ENCODE results near the gene GALNT14. TPM values are rescaled to one million over a fixed set of nuclear protein-coding genes. Genes with fewer than 3 reads are reported as not detected.

The GALNT14 gene
- total and polyA plus RNA-seq, 12 donors, result 0.39 to 8.9 (median 1.7) TPM; not detected in 2

DNA sequence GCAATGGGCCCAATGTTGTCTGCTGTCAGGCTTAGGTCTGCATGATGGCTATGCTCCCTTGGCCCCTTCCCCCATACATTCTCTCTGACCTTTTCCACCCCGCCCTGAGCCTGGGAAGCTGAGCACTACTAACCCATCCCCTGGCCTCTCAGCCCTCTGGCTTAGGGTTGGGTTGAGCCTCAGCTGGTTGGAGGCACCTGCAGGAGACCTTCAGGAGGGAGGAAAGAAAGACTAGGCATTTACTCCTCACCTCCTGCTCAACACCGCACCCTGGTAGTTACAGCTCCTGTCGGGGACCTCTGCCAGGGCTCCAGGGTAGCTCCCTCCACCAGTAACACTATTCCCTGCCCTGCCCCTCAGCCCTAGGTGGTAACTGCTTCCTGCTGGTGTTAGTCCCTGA lies 80.5 kb downstream of the GALNT14 start:
- DNase-seq, result no peak
- 71 to 92% (median 87%) methylated on average over 2 to 3 of the region's 3 CpGs for WGBS, 4 donors
- Histone ChIP-seq H3K4me1 (replicated peaks in 1 of 2) (no peaks in the 10 kb centered on the region), H3K27me3 (no peaks in the 10 kb centered on the region), H3K9me3 (replicated peaks in 1 of 3) (no peaks in the 10 kb centered on the region), H3K36me3 (replicated peaks in 1 of 2) (no peaks in the 10 kb centered on the region), H3K4me3 (no peak overlapping the region), H3K27ac (no peak overlapping the region)
- no peak for TF ChIP-seq POLR2A (IDR thresholded peaks at IDR 0.05)
- TF ChIP-seq CTCF (IDR thresholded peaks at IDR 0.05), result no peak
- intact Hi-C loops (cut with DNase I), result no loop called here

DNA sequence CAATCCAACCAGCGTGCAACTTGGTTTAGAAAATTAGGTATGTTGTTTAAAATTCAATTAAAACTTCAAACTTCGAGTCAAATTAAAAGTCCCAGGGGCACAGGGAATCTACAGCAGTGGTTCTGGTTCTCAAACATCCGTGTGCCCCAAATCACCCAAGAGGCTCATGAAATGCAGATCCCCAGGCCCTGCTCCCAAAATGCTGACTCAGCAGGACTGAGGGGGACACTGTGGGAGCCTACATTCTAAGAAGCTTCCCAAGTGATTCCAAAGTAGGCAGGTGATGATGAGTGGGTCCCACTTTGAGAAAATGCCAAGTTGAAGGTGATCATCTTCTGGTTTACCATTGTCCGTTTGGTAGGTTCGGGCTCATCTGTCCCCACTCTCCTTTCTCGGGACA lies 82.3 kb downstream of the GALNT14 start:
- H3K27me3 ChIP-seq, result no peaks in the 10 kb centered on the region
- no peaks in the 10 kb centered on the region for H3K4me1 ChIP-seq (replicated peaks in 1 of 2)
- H3K9me3 ChIP-seq (replicated peaks in 1 of 3), result no peaks in the 10 kb centered on the region
- H3K36me3 ChIP-seq (replicated peaks in 1 of 2), result no peaks in the 10 kb centered on the region
- no peak for TF ChIP-seq POLR2A (IDR thresholded peaks at IDR 0.05)
- TF ChIP-seq CTCF (IDR thresholded peaks at IDR 0.05), result no peak
- intact Hi-C loops (cut with DNase I), result no loop called here
- WGBS, 4 donors, result 92 to 95% (median 93%) methylated on average over 6 of the region's 6 CpGs
- no peak overlapping the region for H3K27ac ChIP-seq
- DNase-seq, result no peak
- H3K4me3 ChIP-seq, result no peak overlapping the region

DNA sequence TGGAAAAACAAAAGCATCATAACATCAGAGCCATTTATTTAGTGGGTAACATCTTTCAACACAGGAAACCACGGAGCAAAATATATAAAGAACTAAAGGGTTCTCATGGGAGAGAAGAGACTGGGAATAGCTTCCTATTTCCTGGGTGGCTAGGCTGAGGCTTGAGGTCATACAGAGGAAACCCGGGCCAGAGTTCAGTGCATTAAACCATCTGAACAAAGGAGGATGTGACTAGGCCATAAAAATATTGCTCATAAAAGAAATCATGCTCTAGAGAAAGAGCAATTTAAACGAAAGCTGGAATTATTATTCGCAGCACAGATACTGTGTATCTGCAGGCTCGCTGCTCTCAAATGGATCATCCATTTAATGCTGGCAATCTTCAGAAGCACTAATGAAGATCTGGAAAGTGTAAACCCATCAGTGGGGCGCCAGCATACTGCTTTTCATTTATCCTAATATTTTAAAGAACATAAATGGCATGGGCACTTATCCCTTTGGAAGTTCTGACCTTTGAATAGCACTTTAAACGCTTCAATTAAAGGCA lies 83.3 kb downstream of the GALNT14 start:
- no peaks in the 10 kb centered on the region for H3K27me3 ChIP-seq
- H3K36me3 ChIP-seq (replicated peaks in 1 of 2), result no peaks in the 10 kb centered on the region
- DNase-seq, result no peak
- H3K4me1 ChIP-seq (replicated peaks in 1 of 2), result no peaks in the 10 kb centered on the region
- peak overlapping the region in 1 of 5 donors; percentile 8 for H3K27ac ChIP-seq
- no peak overlapping the region for H3K4me3 ChIP-seq
- intact Hi-C loops (cut with DNase I), result no loop called here
- 54 to 69% (median 64%) methylated on average over 7 of the region's 7 CpGs for WGBS, 4 donors
- TF ChIP-seq POLR2A (IDR thresholded peaks at IDR 0.05) (no peak), CTCF (IDR thresholded peaks at IDR 0.05) (no peak)
- no peaks in the 10 kb centered on the region for H3K9me3 ChIP-seq (replicated peaks in 1 of 3)

DNA sequence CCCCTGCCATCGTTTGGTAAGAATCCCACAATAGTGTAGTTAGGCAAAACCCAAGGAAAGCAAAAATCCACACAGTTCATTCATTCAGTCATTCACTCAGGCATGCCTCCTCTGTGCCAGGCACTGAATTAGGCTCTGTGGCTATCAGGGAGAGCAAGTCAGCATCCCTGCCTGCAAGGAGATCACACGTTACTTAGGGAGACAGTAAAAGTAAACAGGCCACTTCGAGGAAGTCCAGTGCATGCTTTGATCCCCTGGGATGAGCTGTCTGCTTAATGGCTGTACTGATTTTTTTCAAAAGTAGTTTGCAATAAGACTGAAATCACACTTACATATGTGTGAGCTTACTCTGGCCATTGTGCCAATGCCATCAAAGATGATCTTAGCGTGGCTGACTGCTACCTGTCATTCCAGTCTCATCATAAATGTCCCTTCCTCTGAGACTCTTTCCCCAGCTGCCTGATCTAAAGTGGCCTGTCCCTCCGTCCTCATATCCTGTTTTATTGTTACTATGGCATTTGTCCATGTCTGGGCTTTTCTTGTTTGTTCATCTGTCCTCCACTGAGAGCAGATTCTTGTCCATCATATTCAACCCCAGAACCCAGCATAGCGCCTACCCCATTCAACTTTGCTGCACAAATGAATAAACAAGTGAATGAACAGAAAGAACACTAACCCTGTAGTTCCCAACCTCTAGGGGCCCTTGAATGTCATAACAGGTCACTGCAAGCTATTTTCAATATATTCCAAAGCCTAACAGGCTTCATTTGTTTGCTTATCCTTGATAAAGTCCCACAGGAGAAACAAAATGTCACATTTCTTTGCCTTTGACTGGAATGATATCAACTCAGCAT lies 84.1 kb downstream of the GALNT14 start:
- no peaks in the 10 kb centered on the region for H3K4me1 ChIP-seq (replicated peaks in 1 of 2)
- TF ChIP-seq CTCF (IDR thresholded peaks at IDR 0.05) (no peak), POLR2A (IDR thresholded peaks at IDR 0.05) (no peak)
- 68 to 77% (median 72%) methylated on average over 6 of the region's 6 CpGs for WGBS, 4 donors
- no peaks in the 10 kb centered on the region for H3K9me3 ChIP-seq (replicated peaks in 1 of 3)
- peak overlapping the region in 1 of 5 donors; percentile 8 for H3K27ac ChIP-seq
- no peaks in the 10 kb centered on the region for H3K27me3 ChIP-seq
- H3K4me3 ChIP-seq, result no peak overlapping the region
- DNase-seq, result no peak
- intact Hi-C loops (cut with DNase I), result no loop called here
- no peaks in the 10 kb centered on the region for H3K36me3 ChIP-seq (replicated peaks in 1 of 2)

Measured in adrenal gland (tissue), 12 donors.